Measurements from ENCODE around the gene ACOT7. TPM values are rescaled to one million over a fixed set of nuclear protein-coding genes. Genes with fewer than 3 reads are reported as not detected.

Gene ACOT7
- total RNA-seq, 4 donors from 2014 or later: 21.1 to 27.7 (median 24.6) TPM

DNA sequence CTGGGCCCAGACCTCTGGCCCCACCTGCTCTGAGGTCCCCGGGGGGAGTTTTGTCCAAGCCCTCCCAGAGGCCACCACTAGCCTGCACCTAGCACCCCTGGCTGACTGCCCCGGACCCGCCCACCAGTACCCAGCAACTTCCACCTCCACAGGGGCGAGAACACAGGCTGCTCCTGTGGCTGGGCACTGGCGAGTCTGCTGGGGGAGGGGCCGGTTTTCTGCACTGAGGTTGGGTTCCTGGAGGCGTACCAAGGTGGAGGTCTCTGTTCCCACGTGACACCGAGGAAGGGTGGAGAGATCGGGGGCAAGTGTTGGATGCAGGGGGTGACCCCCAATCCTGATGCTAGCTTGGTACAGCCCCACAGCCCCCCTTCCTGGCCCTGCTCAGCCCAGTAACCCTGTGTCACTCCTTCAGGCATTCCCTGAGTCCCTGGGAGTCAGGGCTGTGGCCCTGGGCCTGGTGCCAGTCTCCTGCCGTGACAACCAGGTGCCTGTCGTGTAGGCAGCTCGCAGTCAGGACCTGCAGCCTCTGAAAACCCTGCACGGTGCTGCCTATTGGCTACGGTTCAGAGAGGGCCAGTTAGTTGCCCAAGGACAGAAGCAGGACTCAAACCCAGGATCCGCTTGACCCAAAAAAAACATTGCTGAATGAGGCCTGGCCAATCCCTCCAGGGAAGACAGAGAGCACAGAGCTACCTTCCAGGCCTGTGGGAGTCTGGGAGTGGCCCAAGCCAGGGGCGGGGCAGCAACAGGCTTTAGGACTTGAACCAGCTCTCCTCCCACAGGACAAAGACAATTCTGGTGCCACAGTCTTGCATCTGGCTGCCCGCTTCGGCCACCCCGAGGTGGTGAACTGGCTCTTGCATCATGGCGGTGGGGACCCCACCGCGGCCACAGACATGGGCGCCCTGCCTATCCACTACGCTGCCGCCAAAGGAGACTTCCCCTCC is 34.1 kb upstream of the ACOT7 start:
- no peak overlapping the region for H3K4me3 ChIP-seq (ENCODE audit: low read depth, poor library complexity, severe bottlenecking)
- no peak for TF ChIP-seq POLR2A (IDR thresholded peaks at IDR 0.05)
- TF ChIP-seq, protein P1, sequence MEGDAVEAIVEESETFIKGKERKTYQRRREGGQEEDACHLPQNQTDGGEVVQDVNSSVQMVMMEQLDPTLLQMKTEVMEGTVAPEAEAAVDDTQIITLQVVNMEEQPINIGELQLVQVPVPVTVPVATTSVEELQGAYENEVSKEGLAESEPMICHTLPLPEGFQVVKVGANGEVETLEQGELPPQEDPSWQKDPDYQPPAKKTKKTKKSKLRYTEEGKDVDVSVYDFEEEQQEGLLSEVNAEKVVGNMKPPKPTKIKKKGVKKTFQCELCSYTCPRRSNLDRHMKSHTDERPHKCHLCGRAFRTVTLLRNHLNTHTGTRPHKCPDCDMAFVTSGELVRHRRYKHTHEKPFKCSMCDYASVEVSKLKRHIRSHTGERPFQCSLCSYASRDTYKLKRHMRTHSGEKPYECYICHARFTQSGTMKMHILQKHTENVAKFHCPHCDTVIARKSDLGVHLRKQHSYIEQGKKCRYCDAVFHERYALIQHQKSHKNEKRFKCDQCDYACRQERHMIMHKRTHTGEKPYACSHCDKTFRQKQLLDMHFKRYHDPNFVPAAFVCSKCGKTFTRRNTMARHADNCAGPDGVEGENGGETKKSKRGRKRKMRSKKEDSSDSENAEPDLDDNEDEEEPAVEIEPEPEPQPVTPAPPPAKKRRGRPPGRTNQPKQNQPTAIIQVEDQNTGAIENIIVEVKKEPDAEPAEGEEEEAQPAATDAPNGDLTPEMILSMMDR (IDR thresholded peaks at IDR 0.05): no peak
- no peak for DNase-seq (ENCODE audit: low spot score in 2 of 2)
- 51 to 53% methylated on average over 20 to 26 of the region's 26 CpGs for WGBS, 2 donors
- intact Hi-C loops (cut with DNase I; ENCODE audit: low total_unique reads): no loop called here

DNA sequence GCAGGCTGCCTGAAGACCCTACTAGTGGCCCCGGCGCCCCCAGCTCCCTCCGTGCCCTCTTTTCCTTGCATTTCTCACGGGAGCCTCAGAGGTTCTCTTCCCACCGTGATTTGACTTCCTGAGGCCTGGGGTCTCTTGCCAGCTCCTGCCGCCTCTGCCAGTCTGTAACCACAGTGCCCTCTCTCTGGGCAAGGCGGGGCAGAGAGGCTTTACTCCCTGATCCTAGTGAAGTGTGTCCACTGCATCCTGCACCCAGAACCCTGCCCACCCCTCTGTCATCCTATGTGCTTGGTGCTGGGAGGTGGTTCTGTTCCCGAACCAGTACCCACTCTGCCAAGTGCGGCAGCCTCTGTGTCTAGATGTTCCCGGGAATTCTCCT is 33.4 kb upstream of the ACOT7 start:
- WGBS, 2 donors: 78 to 82% methylated on average over 10 of the region's 10 CpGs
- H3K4me3 ChIP-seq (ENCODE audit: low read depth, poor library complexity, severe bottlenecking): no peak overlapping the region
- no peak for DNase-seq (ENCODE audit: low spot score in 2 of 2)
- TF ChIP-seq, protein P1 (IDR thresholded peaks at IDR 0.05): no peak
- no peak for TF ChIP-seq POLR2A (IDR thresholded peaks at IDR 0.05)
- intact Hi-C loops (cut with DNase I; ENCODE audit: low total_unique reads): no loop called here

DNA sequence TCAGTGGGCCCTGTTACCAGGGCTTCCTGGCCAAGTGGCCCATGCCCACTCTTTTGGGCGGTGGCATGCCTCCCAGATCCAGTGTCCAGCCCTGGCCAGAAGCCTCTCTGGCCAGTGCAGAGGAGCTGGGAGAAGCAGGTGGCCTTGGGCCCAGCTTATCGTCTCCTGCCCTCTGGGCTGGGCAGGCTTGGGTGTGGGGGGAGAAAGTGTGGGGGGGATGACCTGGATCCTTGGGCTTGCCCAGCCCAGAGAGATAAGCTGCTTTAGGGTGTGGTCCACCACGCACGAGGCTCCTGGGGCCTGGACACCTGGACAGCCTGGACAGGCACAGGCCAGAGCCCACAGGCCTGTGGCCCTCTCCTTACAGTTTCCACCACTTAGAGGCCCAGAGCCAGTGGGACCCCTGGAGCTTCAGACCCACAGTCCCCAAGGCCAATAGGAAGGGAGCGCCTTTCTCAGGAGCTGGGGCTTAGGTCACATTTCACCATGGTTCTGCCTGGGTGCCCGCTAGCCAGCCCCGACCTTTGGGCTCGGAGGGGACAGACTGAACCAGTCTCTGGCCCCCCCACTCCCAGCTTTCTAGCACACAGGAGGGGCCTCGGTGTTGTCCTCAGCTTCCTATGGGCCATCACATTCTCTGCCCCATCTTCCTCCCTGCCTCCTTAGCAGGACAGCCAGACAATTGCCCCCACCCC is 32.9 kb upstream of the ACOT7 start:
- intact Hi-C loops (cut with DNase I; ENCODE audit: low total_unique reads): no loop called here
- 73 to 84% methylated on average over 5 to 9 of the region's 9 CpGs for WGBS, 2 donors
- TF ChIP-seq, protein P1 (IDR thresholded peaks at IDR 0.05): no peak
- TF ChIP-seq POLR2A (IDR thresholded peaks at IDR 0.05): no peak
- no peak for DNase-seq (ENCODE audit: low spot score in 2 of 2)
- H3K4me3 ChIP-seq (ENCODE audit: low read depth, poor library complexity, severe bottlenecking): no peak overlapping the region

- H3K4me3 ChIP-seq (ENCODE audit: low read depth, poor library complexity, severe bottlenecking): no peak overlapping the region
- intact Hi-C loops (cut with DNase I; ENCODE audit: low total_unique reads): no loop called here
- DNase-seq (ENCODE audit: low spot score in 2 of 2): no peak
- no peak for TF ChIP-seq POLR2A (IDR thresholded peaks at IDR 0.05)
- TF ChIP-seq, protein P1 (IDR thresholded peaks at IDR 0.05): no peak
- WGBS, 2 donors: 70 to 75% methylated on average over 6 of the region's 6 CpGs
Measured at GRCh38 chr1:6425658-6426057, 32.1 kb upstream of the ACOT7 start.

DNA sequence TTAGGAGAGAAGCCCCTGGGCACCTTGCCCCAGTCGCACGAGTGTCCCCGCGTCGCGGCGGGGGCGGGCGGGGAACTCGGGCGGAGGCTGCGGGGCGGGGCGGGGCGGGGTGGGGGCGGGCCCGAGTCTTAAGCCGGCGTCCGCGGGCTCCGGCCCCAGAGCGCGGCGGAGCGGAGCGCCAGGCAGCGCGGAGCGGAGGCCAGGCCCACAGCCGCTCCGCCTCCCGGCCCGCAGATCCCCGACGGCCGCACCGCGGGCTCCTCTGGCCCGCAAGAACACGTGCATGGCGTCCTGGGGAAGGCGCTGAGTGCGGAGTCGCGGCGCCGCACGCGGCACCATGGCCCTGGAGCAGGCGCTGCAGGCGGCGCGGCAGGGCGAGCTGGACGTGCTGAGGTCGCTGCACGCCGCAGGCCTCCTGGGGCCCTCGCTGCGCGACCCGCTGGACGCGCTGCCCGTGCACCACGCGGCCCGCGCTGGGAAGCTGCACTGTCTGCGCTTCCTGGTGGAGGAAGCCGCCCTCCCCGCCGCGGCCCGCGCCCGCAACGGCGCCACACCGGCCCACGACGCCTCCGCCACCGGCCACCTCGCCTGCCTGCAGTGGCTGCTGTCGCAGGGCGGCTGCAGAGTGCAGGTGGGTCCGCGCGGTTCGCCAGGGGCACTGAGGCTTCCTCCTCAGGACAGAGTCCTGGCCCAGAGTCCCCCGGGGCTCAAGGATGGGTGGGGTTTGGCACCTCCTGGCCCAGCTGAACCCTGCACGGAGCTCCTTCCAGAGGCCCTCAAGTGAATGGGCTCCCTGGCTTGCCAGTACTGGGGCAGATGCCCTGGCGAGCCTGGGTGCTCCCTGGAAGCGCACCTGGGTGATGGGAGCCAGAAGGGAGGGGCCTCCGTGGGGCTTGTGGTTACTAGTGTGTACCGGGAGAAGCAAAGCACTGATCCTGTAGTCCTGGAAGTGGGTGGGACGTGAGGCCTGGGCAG is 31.3 kb upstream of the ACOT7 start, which contains the start of gene ESPN:
ESPN (plus strand) TSS at position 158 of the 975 bp plus-strand sequence; CDS start at position 338, 180 bp downstream.
- intact Hi-C loops (cut with DNase I; ENCODE audit: low total_unique reads): no loop called here
- H3K4me3 ChIP-seq (ENCODE audit: low read depth, poor library complexity, severe bottlenecking): peak within 1 kb of the TSS; percentile 1
- DNase-seq (ENCODE audit: low spot score in 2 of 2): no peak
- TF ChIP-seq, protein P1 (IDR thresholded peaks at IDR 0.05): no peak
- 9 to 18% methylated on average over 14 to 31 of the region's 99 CpGs for WGBS, 2 donors

All from lower leg skin (tissue), 4 donors.